SK-N-SH (cell line): ENCODE results near the gene ZNF154. TPM values are rescaled to one million over a fixed set of nuclear protein-coding genes. Genes with fewer than 3 reads are reported as not detected.
"Not testable (repeated sequence)": the region's sequence is repeated elsewhere in the genome, so short reads cannot be mapped to it uniquely, and the experiment has no call there.

Experiments
- CTCF ChIA-PET: fragments of 300-600, 350-600 bp; formaldehyde crosslinking; extraction: SDS; loops from one replicate; lab custom pipeline; 2021; lab: Yijun Ruan, JAX
- POLR2A ChIA-PET: fragments of 350-600 bp; sonication (Branson Sonifier 250); formaldehyde crosslinking; extraction: SDS; loops from one replicate; lab custom pipeline; 2020; ENCODE audit warnings: antibody characterized with exemption, inconsistent platforms; lab: Yijun Ruan, JAX
- DNase-seq: peaks from one replicate; pipeline ENCODE4 v3.0.0; 2012
- H2AFZ ChIP-seq: fragments of 200-600 bp; sonication (generic); 2 replicates; pipeline ENCODE4 v1.8.1; 2016; ENCODE audit warnings: antibody characterized with exemption, mild to moderate bottlenecking, low read depth
- H3F3A ChIP-seq: fragments of 200-600 bp; sonication (generic); replicated peaks from 2 replicates; pipeline ENCODE3; 2016; ENCODE audit warnings: antibody characterized with exemption, mild to moderate bottlenecking; ENCODE audit not compliant: insufficient read depth
- H3K27ac ChIP-seq, 2 experiments: fragments of 200-500 bp in 1 of 2; fragments of 200-600 bp in 1 of 2; sonication (Bioruptor generic) in 1 of 2; sonication (generic), shearing (Covaris generic) in 1 of 2; 2 replicates each; pipeline versions ENCODE4 v1.5.1 to v1.6.1; 2014 to 2016; ENCODE audit warnings: low read depth in 2 of 2, inconsistent platforms in 1 of 2, low read length in 1 of 2, mild to moderate bottlenecking in 1 of 2, mixed read lengths in 1 of 2
- H3K27me3 ChIP-seq: fragments of 200-600 bp; sonication (generic), shearing (Covaris generic); 2 replicates; pipeline ENCODE4 v1.6.1; 2016; ENCODE audit warnings: mixed run types; ENCODE audit not compliant: insufficient read depth
- H3K36me3 ChIP-seq, 2 experiments: fragments of 200-500 bp in 1 of 2; fragments of 200-600 bp in 1 of 2; sonication (Bioruptor generic) in 1 of 2; sonication (generic) in 1 of 2; replicated peaks in 1 of 2; 2 replicates each; pipeline versions ENCODE3 to v1.5.1; 2014 to 2016; ENCODE audit warnings: low read length in 1 of 2, mild to moderate bottlenecking in 1 of 2; ENCODE audit not compliant: insufficient read depth in 2 of 2, control insufficient read depth in 1 of 2
- H3K4me1 ChIP-seq, 2 experiments: fragments of 200-500 bp in 1 of 2; fragments of 200-600 bp in 1 of 2; sonication (Bioruptor generic) in 1 of 2; sonication (generic), shearing (Covaris generic) in 1 of 2; 2 replicates each; pipeline versions ENCODE4 v1.5.1 to v1.6.1; 2014 to 2016; ENCODE audit warnings: low read depth in 1 of 2, low read length in 1 of 2, mixed run types in 1 of 2; ENCODE audit not compliant: insufficient read depth in 2 of 2, control insufficient read depth in 1 of 2
- H3K4me2 ChIP-seq: fragments of 200-600 bp; sonication (generic), shearing (Covaris generic); 2 replicates; pipeline ENCODE4 v1.6.1; 2017; ENCODE audit warnings: mixed run types
- H3K4me3 ChIP-seq, 2 experiments: fragments of 200-500 bp in 1 of 2; fragments of 200-600 bp in 1 of 2; sonication (Bioruptor generic) in 1 of 2; sonication (generic), shearing (Covaris generic) in 1 of 2; 2 replicates each; pipeline versions ENCODE4 v1.5.1 to v1.8.1; 2014 to 2016; ENCODE audit warnings: low read depth in 2 of 2, inconsistent platforms in 1 of 2, low read length in 1 of 2, mild to moderate bottlenecking in 1 of 2, mixed read lengths in 1 of 2, moderate library complexity in 1 of 2
- H3K79me2 ChIP-seq: fragments of 200-600 bp; sonication (generic); 2 replicates; pipeline ENCODE4 v1.8.1; 2017; ENCODE audit warnings: mild to moderate bottlenecking; ENCODE audit not compliant: insufficient read depth
- H3K9ac ChIP-seq: fragments of 200-600 bp; sonication (generic); 2 replicates; pipeline ENCODE4 v1.6.1; 2017; ENCODE audit warnings: mixed run types
- H3K9me2 ChIP-seq: fragments of 200-600 bp; sonication (generic); 2 replicates; pipeline ENCODE4 v1.6.1; 2017; ENCODE audit warnings: mixed run types
- H3K9me3 ChIP-seq: fragments of 200-600 bp; sonication (generic); 2 replicates; pipeline ENCODE4 v1.6.1; 2017; ENCODE audit warnings: mixed run types, mild to moderate bottlenecking, moderate library complexity
- H4K20me1 ChIP-seq: fragments of 200-600 bp; sonication (generic); 2 replicates; pipeline ENCODE4 v1.6.1; 2017; ENCODE audit warnings: mild to moderate bottlenecking, mixed run types; ENCODE audit not compliant: insufficient read depth
- CHD2 ChIP-seq: fragments of 150-350 bp; IDR thresholded peaks from 2 replicates; pipeline ENCODE4 v1.6.1; 2018; ENCODE audit warnings: low read length; ENCODE audit not compliant: partially characterized antibody
- CTCF ChIP-seq: fragments of 200-600 bp; sonication (generic); IDR thresholded peaks from 2 replicates; pipeline ENCODE4 v1.6.1; 2017; ENCODE audit warnings: antibody characterized with exemption, mild to moderate bottlenecking, moderate library complexity
- EP300 ChIP-seq, 2 experiments: IDR thresholded peaks; 2 replicates each; pipeline versions ENCODE4 v1.4.0 to v1.6.1; 2012; ENCODE audit warnings: borderline replicate concordance in 1 of 2, low read depth in 1 of 2, low read length in 1 of 2
- EZH2phosphoT487 ChIP-seq: fragments of 200-600 bp; sonication (generic); IDR thresholded peaks from 2 replicates; pipeline ENCODE4 v1.6.1; 2017; ENCODE audit warnings: low read depth, mixed run types, mild to moderate bottlenecking, antibody characterized with exemption, moderate library complexity, borderline replicate concordance
- FOSL2 ChIP-seq: IDR thresholded peaks from 2 replicates; pipeline ENCODE4 v1.4.0; 2012; ENCODE audit warnings: low read depth, mild to moderate bottlenecking, moderate library complexity, borderline replicate concordance
- JUND ChIP-seq: IDR thresholded peaks from 2 replicates; pipeline ENCODE4 v1.4.0; 2012
- MAX ChIP-seq: IDR thresholded peaks from 2 replicates; pipeline ENCODE4 v1.4.0; 2012; ENCODE audit warnings: low read depth
- MEF2A ChIP-seq: IDR thresholded peaks from 2 replicates; pipeline ENCODE4 v1.4.0; 2012; ENCODE audit warnings: low read depth, borderline replicate concordance
- NFIC ChIP-seq: IDR thresholded peaks from 2 replicates; pipeline ENCODE4 v1.4.0; 2012; ENCODE audit warnings: borderline replicate concordance
- PBX3 ChIP-seq: IDR thresholded peaks from 2 replicates; pipeline ENCODE4; 2012
- RAD21 ChIP-seq: IDR thresholded peaks from 2 replicates; pipeline ENCODE4 v1.6.1; 2012; ENCODE audit warnings: mild to moderate bottlenecking, low read length
- SIN3A ChIP-seq: IDR thresholded peaks from 2 replicates; pipeline ENCODE4 v1.6.1; 2012; ENCODE audit warnings: low read depth, mild to moderate bottlenecking, low read length, moderate library complexity, borderline replicate concordance
- TAF1 ChIP-seq: IDR thresholded peaks from 2 replicates; pipeline ENCODE4 v1.6.1; 2012; ENCODE audit warnings: low read depth, mild to moderate bottlenecking, low read length, moderate library complexity, borderline replicate concordance
- TCF12 ChIP-seq: IDR thresholded peaks from 2 replicates; pipeline ENCODE4 v1.4.0; 2012
- WGBS: methylation state at CpG from one replicate; pipeline ENCODE4 v1.1.6; 2017; ENCODE audit warnings: low lambda C conversion rate; 5-methylcytosine and 5-hydroxymethylcytosine counted together
- polyA plus RNA-seq, 3 experiments: library from polyadenylated mRNA; depleted of rRNA; stranded (reverse); fragments of >200 nt; gene quantifications; 2 replicates each; pipeline ENCODE4 v1.2.3, GENCODE V29; 2012

Gene ZNF154
- polyA plus RNA-seq, 1 of the 3 experiments (the other 2 are of a cell fraction): not detected

- H3K27ac ChIP-seq, H3K27me3 ChIP-seq, H3K9me2 ChIP-seq, POLR2A ChIA-PET, H3K9ac ChIP-seq, H3K79me2 ChIP-seq, H2AFZ ChIP-seq, H3F3A ChIP-seq, H3K4me3 ChIP-seq, DNase-seq, H3K4me2 ChIP-seq, H4K20me1 ChIP-seq, H3K36me3 ChIP-seq, H3K4me1 ChIP-seq, CTCF ChIA-PET: not testable (repeated sequence)
- H3K9me3 ChIP-seq: 0 out of 2 replicates have a peak, but pooled peaks cover 12% of the 10 kb centered on the region
- WGBS: 61% methylated on average over 10 of the region's 10 CpGs
Measured at GRCh38 chr19:57738320-57738719, 29.3 kb upstream of the ZNF154 start.

DNA sequence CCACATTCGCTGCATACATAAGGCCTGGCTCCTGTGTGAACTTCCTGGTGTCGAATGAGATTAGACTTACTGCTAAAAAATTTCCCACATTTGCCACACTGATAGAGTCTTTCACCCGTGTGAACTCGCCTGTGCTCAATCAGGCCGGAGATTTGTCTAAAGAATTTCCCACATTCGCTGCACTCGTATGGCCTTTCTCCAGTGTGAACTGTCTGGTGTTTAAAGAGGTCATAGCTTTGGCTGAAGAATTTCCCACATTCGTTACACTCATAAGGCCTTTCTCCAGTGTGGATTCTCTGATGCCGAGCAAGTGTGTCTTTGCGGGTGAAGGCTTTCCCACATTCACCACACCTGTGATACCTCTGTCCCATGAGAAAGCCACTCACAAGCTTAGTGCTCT, 11.9 kb upstream of the ZNF154 start:
- Histone ChIP-seq H3K4me3 (no peak overlapping the region; a peak in 1 of 4 replicates), H2AFZ (no peak overlapping the region), H4K20me1 (no peaks in the 10 kb centered on the region), H3K27me3 (no peaks in the 10 kb centered on the region), H3K9me3 (peaks cover 4% of the 10 kb centered on the region; the same call in 1 of the 2 replicates), H3K9ac (no peak overlapping the region), H3K9me2 (no peaks in the 10 kb centered on the region), H3K4me2 (no peak overlapping the region), H3K4me1 (no peaks in the 10 kb centered on the region), H3K27ac (no peak overlapping the region)
- DNase-seq: no peak
- POLR2A ChIA-PET: no interaction called here
- WGBS: 93% methylated on average over 10 of the region's 10 CpGs
- TF ChIP-seq RAD21: no peak
- no peak for TF ChIP-seq MAX
- TF ChIP-seq CHD2: no peak
- no peak for TF ChIP-seq PBX3
- no peak for TF ChIP-seq NFIC
- TF ChIP-seq TAF1: no peak
- TF ChIP-seq FOSL2: no peak
- TF ChIP-seq JUND: no peak
- no peak for TF ChIP-seq MEF2A
- no peak for TF ChIP-seq CTCF
- no peak for TF ChIP-seq SIN3A
- no peak for TF ChIP-seq EP300 (IDR thresholded peaks at IDR 0.05; ENCODE audit: borderline replicate concordance in 1 of 2, low read depth in 1 of 2, low read length in 1 of 2)
- TF ChIP-seq EZH2phosphoT487: no peak
- TF ChIP-seq TCF12: no peak
- TF ChIP-seq, all 33 proteins: peak for 0
- CTCF ChIA-PET: no interaction called here
- H3K79me2 ChIP-seq: no peaks in the 10 kb centered on the region; the same call in 1 of the 2 replicates
- H3F3A ChIP-seq: no peaks in the 10 kb centered on the region
- peaks cover 0 to 17% of the 10 kb centered on the region in 2 experiments for H3K36me3 ChIP-seq
